ENCODE measurements around the gene NOTCH1.
"Not testable (repeated sequence)": the region's sequence is repeated elsewhere in the genome, so short reads cannot be mapped to it uniquely, and the experiment has no call there.

Gene NOTCH1

GRCh38 chr9:136545965-136546696, at the start of gene NOTCH1:
TSS of gene NOTCH1 (minus strand) at chr9:136546048. CDS start at chr9:136545786, 262 bp downstream.
- in situ Hi-C loops (cut with MboI; ENCODE audit: low sequenced_read_pairs) = no loop called here

- in situ Hi-C loops (cut with MboI; ENCODE audit: low sequenced_read_pairs) = no loop called here
Observed at GRCh38 chr9:136594492-136594891, 48.6 kb upstream of the NOTCH1 start.

DNA sequence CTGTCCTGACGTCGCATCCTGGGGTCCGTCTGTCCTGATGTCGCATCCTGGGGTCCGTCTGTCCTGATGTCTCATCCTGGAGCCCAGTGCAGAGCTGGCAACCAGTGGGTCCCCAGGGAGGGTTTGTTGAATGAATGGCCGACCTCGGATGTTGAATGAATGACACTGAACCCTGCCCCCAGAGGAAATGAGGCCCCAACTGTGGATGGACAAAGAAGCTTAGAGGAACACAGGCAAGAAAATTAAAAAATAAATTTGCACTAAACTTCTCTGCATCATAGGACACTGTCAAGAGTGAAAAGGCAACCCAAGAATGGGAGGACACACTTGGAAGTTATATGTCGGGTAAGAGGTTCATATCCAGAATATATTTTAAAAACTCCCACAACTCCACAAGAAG, 47.7 kb upstream of the NOTCH1 start:
- in situ Hi-C loops (cut with MboI; ENCODE audit: low sequenced_read_pairs) = no loop called here

GRCh38 chr9:136592666-136593065, 46.8 kb upstream of the NOTCH1 start:
- in situ Hi-C loops (cut with MboI; ENCODE audit: low sequenced_read_pairs) = no loop called here

- in situ Hi-C loops (cut with MboI; ENCODE audit: low sequenced_read_pairs) = no loop called here
Observed at GRCh38 chr9:136590821-136591752, 45.2 kb upstream of the NOTCH1 start.

- in situ Hi-C loops (cut with MboI; ENCODE audit: low sequenced_read_pairs) = no loop called here
Observed at GRCh38 chr9:136589766-136590763, 44.2 kb upstream of the NOTCH1 start.

DNA sequence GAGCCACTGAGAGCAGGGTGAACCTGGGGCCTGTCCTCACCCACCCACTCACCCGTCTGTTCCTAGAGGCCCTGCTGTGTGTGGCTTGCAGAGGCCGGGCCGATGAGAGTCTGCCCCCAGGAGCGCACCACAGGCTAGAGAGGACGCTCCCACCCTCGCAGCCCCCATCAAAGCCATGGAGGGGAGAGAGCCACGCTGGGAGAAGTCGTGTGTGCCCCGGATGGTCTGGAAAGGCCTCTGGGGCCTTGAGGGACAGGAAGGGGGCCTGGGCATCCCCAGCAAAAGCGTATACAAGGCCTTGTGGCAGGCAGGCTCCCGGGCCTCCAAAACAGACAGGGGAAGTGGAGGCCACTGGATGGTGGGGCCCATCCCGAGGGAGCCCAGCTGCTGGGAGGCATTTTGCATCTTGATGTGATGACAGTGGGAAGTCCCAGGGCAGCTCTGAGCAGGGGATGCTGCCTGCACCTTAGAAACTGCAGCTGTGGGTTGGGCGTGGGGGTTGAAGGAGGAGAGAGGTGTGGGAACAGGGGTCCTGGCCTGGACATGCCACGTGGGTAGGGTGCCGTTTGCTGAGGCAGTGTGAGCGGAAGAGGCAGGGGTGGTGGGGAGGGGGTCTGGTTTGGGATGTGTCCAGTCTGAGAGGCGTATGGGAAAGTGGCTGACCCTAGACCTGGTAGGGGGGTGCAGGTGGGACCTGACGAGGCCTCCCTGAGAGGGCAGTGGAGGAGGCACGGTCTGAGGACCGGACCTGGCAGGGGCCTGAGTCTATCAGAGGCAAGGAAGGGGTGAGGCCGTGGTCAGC, 43.0 kb upstream of the NOTCH1 start:
- in situ Hi-C loops (cut with MboI; ENCODE audit: low sequenced_read_pairs) = no loop called here

DNA sequence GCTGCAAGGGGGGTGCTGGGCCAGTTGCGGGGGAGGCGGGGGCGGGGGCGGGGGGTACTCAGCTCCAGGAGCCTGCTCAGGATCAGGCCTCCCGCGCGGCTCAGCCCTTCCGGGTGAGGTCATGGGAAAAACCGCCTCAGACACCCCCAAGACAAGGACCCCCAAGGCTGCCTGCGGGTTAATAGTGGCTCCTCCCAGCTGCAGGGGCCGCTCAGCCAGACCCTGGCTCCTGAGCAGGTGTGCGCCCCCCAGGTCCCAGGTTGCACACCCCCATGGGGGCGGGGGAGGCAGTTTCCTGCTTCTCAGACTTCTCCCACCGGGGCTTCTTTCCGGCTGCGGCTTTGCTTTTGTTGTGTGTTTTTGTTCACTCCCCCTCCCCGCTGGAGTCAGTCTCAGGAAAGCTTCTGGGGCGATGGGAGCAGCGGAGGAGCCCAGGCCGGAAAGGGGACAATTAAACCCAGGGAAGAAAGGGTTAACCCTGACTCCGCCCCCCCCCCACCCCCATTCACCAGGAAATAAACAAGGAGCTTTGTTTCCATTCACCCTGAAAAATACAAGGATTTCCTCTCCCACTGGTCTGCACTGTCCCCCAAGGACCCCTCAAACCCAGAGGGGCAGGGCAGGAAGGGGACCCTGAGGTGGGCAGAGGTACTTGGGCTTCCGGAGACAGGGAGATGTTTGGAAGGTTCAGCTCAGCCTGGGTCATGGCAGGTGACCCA, 42.3 kb upstream of the NOTCH1 start:
- in situ Hi-C loops (cut with MboI; ENCODE audit: low sequenced_read_pairs) = no loop called here

- in situ Hi-C loops (cut with MboI; ENCODE audit: low sequenced_read_pairs) = no loop called here
Observed at GRCh38 chr9:136587145-136587943, 41.5 kb upstream of the NOTCH1 start.

GRCh38 chr9:136586391-136586953, 40.6 kb upstream of the NOTCH1 start:
- in situ Hi-C loops (cut with MboI; ENCODE audit: low sequenced_read_pairs) = no loop called here

- in situ Hi-C loops (cut with MboI; ENCODE audit: low sequenced_read_pairs) = no loop called here
Observed at GRCh38 chr9:136585531-136586120, 39.8 kb upstream of the NOTCH1 start.

DNA sequence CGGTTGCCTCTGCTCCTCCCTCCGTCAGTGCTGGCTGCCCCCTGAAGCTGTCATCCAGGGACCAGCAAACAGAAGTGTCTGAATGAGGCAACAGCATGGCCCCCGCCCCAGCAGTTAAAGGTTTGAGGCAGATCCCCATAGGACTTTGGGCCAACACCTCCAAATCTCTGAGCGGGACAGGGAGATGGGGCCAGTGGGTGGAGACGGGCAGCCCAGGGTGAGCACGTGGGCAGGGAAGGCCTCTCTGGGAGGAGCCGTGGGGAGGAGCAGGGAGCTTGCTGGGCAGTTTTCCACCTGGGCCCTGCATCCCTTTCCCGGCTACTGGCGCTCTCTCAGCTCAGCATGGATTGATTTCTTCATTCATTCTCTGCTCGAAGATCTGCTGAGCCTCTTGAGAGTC, 39.1 kb upstream of the NOTCH1 start:
- in situ Hi-C loops (cut with MboI; ENCODE audit: low sequenced_read_pairs) = no loop called here

GRCh38 chr9:136584401-136584932, 38.6 kb upstream of the NOTCH1 start:
- in situ Hi-C loops (cut with MboI; ENCODE audit: low sequenced_read_pairs) = no loop called here

DNA sequence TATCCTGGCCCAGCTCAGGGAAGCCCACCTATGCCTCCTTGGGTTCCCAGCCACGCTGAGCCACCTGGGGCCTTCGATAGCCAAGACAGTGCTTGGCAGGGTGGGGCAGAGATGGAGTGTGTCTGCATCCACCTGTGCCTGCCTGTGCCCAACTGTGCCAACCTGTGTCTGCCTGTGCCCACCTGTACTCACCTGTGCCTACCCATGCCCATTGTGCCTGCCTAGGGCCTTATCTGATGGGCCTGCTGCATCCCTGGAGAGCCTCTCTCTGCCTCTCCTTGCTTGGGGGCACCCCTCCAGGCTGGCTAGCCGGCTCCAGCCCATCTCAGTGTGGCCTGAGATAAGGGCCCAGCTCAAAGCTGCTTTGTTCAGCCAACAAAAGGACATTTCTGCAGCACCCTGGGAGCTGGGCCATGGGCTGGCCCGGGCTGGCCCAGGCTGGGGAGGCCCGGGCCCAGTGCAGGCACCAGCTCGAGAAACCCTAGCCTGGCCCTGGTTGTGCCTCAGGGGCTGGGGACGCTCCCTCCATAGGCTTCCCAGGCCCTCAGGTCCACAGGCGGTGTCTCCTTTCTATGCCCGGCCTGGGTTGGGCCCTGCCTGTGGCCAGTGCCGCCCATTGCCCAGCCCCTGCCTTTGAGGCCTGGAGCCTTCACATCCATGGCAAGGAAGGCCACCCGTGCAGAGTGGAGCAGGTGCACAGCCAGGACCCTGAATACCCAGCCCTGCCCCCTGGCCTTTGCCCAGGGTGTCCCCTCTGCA, 37.3 kb upstream of the NOTCH1 start:
- in situ Hi-C loops (cut with MboI; ENCODE audit: low sequenced_read_pairs) = no loop called here

DNA sequence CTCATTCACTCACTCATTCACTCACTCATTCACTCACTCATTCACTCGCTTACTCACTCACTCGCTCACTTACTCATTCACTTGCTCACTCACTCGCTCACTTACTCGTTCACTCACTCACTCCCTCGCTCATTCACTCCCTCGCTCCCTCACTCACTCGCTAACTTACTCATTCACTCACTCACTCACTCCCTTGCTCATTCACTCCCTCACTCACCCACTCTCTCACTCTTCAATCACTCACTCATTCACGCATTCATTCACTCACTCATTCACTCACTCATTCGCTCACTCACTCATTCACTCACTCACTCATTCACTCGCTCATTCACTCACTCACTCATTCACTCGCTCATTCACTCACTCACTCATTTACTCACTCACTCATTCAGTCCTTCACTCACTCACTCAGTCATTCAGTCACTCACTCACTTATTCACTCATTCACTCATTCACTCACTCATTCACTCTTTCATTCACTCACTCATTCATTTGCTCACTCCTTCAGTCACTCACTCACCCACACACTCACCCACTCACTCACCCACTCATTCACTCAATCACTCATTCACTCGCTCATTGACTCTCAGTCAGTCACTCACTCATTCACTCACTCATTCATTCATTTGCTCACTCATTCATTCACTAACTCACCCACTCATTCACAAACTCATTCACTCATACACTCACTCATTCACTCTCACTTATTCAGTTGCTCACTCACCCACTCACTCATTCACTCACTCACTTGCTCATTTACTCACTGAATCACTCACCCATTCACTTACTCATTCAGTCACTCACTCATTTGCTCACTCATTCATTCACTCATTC, 36.0 kb upstream of the NOTCH1 start:
- in situ Hi-C loops (cut with MboI; ENCODE audit: low sequenced_read_pairs) = no loop called here

DNA sequence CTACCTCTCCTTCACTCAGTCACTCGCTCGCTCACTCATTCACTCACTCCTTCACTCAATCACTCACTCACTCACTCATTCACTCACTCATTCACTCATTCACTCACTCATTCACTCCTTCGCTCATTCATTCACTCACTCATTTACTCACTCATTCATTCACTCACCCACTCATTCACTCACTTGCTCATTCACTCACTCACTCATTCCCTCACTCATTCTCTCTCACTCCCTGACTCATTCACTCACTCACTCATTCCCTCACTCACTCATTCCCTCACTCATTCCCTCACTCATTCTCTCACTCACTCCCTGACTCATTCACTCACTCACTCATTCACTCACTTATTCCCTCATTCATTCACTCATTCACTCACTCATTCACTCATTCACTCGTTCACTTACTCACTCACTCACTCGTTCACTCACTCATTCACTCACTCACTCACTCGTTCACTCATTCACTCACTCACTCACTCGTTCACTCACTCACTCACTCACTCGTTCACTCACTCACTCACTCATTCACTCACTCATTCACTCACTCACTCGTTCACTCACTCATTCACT, 33.9 kb upstream of the NOTCH1 start:
- in situ Hi-C loops (cut with MboI; ENCODE audit: low sequenced_read_pairs) = not testable (repeated sequence)

All from HL-60/S4 treated with retinoic acid at 250 ng/mL for 4 days and 3 days (cell line).